HEK293T (cell line): Measurements from ENCODE around the gene GJC1.

Experiments used
- CTCF ChIA-PET: fragments of 350-600 bp; formaldehyde crosslinking; extraction: SDS; loops from one replicate; lab custom pipeline; 2021; ENCODE audit warnings: antibody characterized with exemption, inconsistent platforms; lab: Yijun Ruan, JAX
- POLR2A ChIA-PET: fragments of 350-600 bp; formaldehyde crosslinking; extraction: SDS; loops from one replicate; lab custom pipeline; 2020; ENCODE audit warnings: antibody characterized with exemption, inconsistent platforms; lab: Yijun Ruan, JAX
- DNase-seq: peaks from one replicate; pipeline ENCODE4 v3.0.0; 2012; ENCODE audit warnings: mixed read lengths; ENCODE audit errors: extremely low spot score
- ARNT ChIP-seq: fragments of 450-650 bp; IDR thresholded peaks from 2 replicates; pipeline ENCODE4 v1.6.1; 2017; ENCODE audit warnings: mild to moderate bottlenecking
- BHLHE40 ChIP-seq: fragments of 450-650 bp; IDR thresholded peaks from 2 replicates; pipeline ENCODE4 v1.6.1; 2016; ENCODE audit warnings: mild to moderate bottlenecking, moderate library complexity, borderline replicate concordance
- CTBP1 ChIP-seq: fragments of 450-650 bp; IDR thresholded peaks from 2 replicates; pipeline ENCODE4 v1.6.1; 2016; ENCODE audit warnings: borderline replicate concordance
- ELF4 ChIP-seq: fragments of 450-650 bp; IDR thresholded peaks from 2 replicates; pipeline ENCODE4 v1.6.1; 2017; ENCODE audit warnings: antibody characterized with exemption
- FOXA1 ChIP-seq: fragments of 450-650 bp; IDR thresholded peaks from 2 replicates; pipeline ENCODE4 v1.6.1; 2016; ENCODE audit warnings: mild to moderate bottlenecking
- FOXK2 ChIP-seq: fragments of 450-650 bp; IDR thresholded peaks from 2 replicates; pipeline ENCODE4 v1.6.1; 2016; ENCODE audit warnings: mild to moderate bottlenecking
- FOXM1 ChIP-seq: fragments of 450-650 bp; IDR thresholded peaks from 2 replicates; pipeline ENCODE4 v1.6.1; 2017; ENCODE audit warnings: mild to moderate bottlenecking, borderline replicate concordance
- HDGF ChIP-seq: fragments of 450-650 bp; IDR thresholded peaks from 2 replicates; pipeline ENCODE4 v1.6.1; 2017; ENCODE audit warnings: antibody characterized with exemption, borderline replicate concordance
- L3MBTL2 ChIP-seq: fragments of 450-650 bp; conservative IDR thresholded peaks from 2 replicates; pipeline ENCODE4 v1.6.1; 2016; ENCODE audit warnings: mild to moderate bottlenecking
- LEF1 ChIP-seq: fragments of 450-650 bp; IDR thresholded peaks from 2 replicates; pipeline ENCODE4 v1.6.1; 2017; ENCODE audit warnings: mild to moderate bottlenecking, borderline replicate concordance
- NFRKB ChIP-seq: fragments of 450-650 bp; IDR thresholded peaks from 2 replicates; pipeline ENCODE4 v1.6.1; 2016; ENCODE audit warnings: mild to moderate bottlenecking, moderate library complexity
- PKNOX1 ChIP-seq: fragments of 450-650 bp; IDR thresholded peaks from 2 replicates; pipeline ENCODE4 v1.6.1; 2016
- SP1 ChIP-seq: fragments of 450-650 bp; IDR thresholded peaks from 2 replicates; pipeline ENCODE4 v1.6.1; 2017
- SUZ12 ChIP-seq: fragments of 450-650 bp; IDR thresholded peaks from 2 replicates; pipeline ENCODE4 v1.6.1; 2016; ENCODE audit warnings: mild to moderate bottlenecking
- TARDBP ChIP-seq: fragments of 450-650 bp; IDR thresholded peaks from 2 replicates; pipeline ENCODE4 v1.6.1; 2016
- ZNF384 ChIP-seq: fragments of 450-650 bp; IDR thresholded peaks from 2 replicates; pipeline ENCODE4 v1.6.1; 2016

The GJC1 gene

DNA sequence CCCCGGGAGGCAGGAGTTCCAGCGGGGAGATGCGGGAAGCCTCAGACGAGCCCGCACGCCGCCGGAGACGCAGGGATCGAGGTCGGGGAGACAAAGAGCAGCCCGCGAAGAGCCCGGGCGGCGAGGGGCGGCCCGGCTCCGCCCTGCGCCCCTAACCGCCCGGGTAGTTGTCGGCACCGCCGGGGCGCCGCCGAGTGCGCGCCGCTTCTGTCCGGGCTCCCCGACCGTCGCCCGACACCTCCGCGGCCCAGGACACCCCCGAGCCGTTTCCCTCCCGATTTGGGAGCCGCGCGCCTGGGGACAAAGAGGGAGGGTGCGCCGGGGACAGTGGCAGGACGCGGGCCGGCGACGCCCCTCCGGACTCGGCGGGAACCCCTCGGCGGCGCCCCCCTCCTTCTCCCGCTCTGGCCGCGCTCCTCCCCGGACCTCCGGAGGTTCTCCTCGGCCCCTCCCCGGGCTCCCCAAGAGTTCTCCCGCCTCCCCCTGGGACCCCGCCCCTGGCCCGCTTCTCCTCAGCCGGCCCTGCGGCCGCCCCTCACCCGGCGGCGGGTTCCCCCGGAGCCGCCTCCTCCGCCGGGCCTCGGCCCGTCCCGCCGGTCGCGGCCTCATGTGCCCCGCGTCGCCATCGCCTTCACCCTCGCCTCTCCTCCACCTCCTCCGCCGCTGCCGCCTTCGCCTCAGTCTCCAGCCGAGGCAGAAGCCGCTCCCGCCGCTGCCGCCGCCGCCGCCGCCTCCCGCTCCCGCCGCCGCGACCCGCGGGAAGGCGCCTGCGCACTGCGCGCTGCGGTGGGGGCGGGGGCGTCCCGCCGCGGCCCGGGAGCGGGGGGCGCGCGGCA is at the start of gene GJC1:
Gene GJC1, minus strand, starts transcription at position 765 of the 836 bp plus-strand sequence. CDS start 24,470 bp downstream, outside the sequence.
- DNase-seq = peak; percentile 64
- CTCF ChIA-PET = interaction anchor here (1.1 kb wide), 1 partner anchor 71 kb away, joined by 4 read pairs; the partner anchor contains the start of gene ADAM11
- TF ChIP-seq FOXK2 = no peak
- TF ChIP-seq L3MBTL2 = no peak
- 0 out of 2 replicates have a peak, but pooled peaks have one; percentile 83 for TF ChIP-seq FOXM1
- TF ChIP-seq HDGF = no peak
- POLR2A ChIA-PET = interaction anchor here (0.6 to 1.1 kb wide), 2 partner anchors 8 to 9 kb away, joined by 4 read pairs; no protein-coding TSS in a partner anchor

GRCh38 chr17:44879376-44879775 is 49.3 kb upstream of the GJC1 start:
- ChIA-PET CTCF (interaction anchor here (1.0 to 2.6 kb wide), 9 partner anchors 13 to 109 kb away, joined by 3 to 11 read pairs (median 4); no protein-coding TSS in a partner anchor), POLR2A (interaction anchor here (1.0 to 1.5 kb wide), 2 partner anchors 19 to 97 kb away, joined by 3 to 4 read pairs; no protein-coding TSS in a partner anchor)
- TF ChIP-seq ZNF384 (no peak), TARDBP (no peak), ARNT (no peak), L3MBTL2 (no peak), FOXM1 (no peak), ELF4 (no peak), NFRKB (no peak), HDGF (no peak), LEF1 (no peak), SP1 (no peak), CTBP1 (no peak), PKNOX1 (no peak), FOXK2 (no peak), FOXA1 (no peak), SUZ12 (no peak), BHLHE40 (no peak)

DNA sequence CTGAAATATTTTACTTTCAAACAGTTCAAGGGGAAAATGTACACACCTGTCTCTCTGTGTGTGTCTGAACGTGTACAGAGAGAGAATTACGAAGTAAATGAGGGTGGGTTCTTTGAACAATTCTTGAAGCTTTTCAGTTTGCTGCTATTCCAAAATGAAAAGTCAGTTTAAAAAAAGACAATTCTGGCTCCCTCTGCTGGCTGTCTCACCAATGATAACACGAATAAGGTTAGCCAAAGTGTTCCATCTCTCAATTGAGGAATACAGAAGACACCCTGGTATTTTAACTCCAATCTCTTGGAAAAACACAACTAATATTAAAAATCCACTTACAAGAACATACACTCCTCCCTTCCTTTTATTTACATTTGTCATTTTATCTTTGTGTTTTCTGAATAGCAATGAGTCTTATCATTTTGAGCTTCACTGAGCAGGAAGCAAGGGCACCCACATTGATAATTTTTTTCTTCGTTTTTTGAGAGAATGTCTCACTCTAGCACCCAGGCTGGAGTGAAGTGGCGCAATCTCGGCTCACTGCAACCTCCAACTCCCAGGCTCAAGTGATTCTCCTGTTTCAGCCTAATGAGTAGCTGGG is 48.6 kb upstream of the GJC1 start:
- POLR2A ChIA-PET = interaction anchor here (1.5 kb wide), 1 partner anchor 20 kb away, joined by 4 read pairs; no protein-coding TSS in a partner anchor
- CTCF ChIA-PET = interaction anchor here (0.9 to 2.6 kb wide), 10 partner anchors 9 to 108 kb away, joined by 3 to 11 read pairs (median 4); no protein-coding TSS in a partner anchor
- no peak for TF ChIP-seq TARDBP
- TF ChIP-seq FOXM1 = no peak
- TF ChIP-seq ARNT = no peak
- no peak for TF ChIP-seq BHLHE40
- no peak for TF ChIP-seq PKNOX1
- no peak for TF ChIP-seq LEF1
- no peak for TF ChIP-seq CTBP1
- TF ChIP-seq ELF4 = no peak
- DNase-seq = peak; percentile 51

More at GRCh38 chr17:44879376-44879775, 49.3 kb upstream of the GJC1 start:
- DNase-seq = no peak

GRCh38 chr17:44877121-44877520 is 47.0 kb upstream of the GJC1 start:
- POLR2A ChIA-PET = interaction anchor here (1.3 kb wide), 1 partner anchor 101 kb away, joined by 3 read pairs; no protein-coding TSS in a partner anchor
- CTCF ChIA-PET = interaction anchor here (0.6 to 1.0 kb wide), 3 partner anchors 98 to 128 kb away, joined by 3 to 4 read pairs (median 3); no protein-coding TSS in a partner anchor
- DNase-seq = no peak
- TF ChIP-seq NFRKB = no peak
- no peak for TF ChIP-seq ARNT
- no peak for TF ChIP-seq ELF4

DNA sequence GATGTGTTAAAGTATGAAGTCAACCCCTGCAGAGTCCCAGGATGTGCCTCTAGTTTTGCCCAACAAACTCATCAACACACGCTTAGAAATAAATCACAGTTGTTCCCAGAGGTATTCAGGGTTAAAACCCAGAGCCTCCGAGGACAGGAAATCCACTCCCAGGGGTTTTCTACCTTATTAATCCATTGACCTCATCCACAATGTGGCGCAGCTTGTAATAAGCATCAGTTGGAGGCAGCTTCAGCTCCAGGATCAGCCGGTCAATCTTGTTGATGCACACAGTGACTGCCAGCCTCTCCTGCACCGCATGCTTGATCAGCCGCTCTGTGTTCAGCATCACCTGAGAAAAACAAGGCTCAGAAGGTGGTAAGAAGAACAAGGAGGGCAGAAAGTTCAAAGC is 45.7 kb upstream of the GJC1 start:
- POLR2A ChIA-PET = no interaction called here
- TF ChIP-seq FOXA1 = no peak
- TF ChIP-seq SP1 = no peak
- TF ChIP-seq ARNT = no peak
- no peak for TF ChIP-seq HDGF
- TF ChIP-seq NFRKB = no peak
- CTCF ChIA-PET = no interaction called here
- no peak for DNase-seq

DNA sequence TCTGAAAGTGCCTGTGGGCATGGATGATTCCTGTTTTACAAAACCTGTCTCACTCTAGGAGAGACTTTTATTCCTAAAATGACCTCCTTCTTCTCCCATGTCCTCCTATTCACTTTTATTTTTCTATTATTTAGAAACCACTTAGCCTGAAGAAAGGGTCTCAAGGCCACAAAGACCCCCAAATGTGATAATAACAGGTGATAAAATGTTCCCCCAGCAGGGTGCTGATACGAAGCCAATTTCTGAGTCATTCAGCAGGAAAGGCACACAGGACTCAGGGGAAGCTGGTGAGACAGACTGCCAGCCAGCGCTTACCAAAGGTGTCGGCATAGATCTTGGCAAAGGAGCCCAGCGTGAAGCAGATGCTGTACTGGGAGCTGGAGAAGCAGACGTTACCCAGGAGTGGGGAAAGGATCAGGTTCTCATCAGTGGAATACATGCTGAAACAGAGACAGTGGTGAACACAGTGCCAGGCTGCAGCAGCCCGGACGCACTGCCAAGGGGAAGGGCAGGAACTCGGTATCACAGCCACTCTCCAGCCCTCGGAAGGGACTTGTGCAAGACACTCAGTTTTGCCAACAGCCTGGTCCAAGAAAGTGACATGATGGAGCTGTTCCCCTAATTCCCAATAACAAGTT is 42.2 kb upstream of the GJC1 start:
- DNase-seq = no peak
- ChIA-PET POLR2A (no interaction called here), CTCF (no interaction called here)
- TF ChIP-seq BHLHE40 = no peak
- no peak for TF ChIP-seq ARNT
- no peak for TF ChIP-seq LEF1
- no peak for TF ChIP-seq SUZ12

DNA sequence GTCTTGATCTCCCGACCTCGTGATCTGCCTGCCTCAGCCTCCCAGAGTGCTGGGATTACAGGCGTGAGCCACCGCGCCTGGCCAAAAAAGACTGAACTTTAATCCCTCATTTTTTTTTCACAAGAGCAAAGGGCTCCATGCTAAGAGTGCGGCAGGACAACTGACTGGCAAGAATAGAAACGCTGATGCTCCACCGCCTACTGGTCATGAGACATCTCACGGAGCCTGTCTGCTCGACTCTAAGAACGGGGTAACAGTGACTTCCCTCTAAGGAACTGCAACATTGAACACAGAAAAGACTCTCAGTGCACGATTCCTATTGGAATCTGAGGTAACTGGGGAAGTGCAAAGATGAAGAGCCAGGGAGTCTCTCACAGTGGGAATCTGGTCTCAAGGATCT is 41.5 kb upstream of the GJC1 start:
- TF ChIP-seq SUZ12 (no peak), BHLHE40 (no peak), LEF1 (no peak), NFRKB (no peak), L3MBTL2 (no peak), TARDBP (no peak), HDGF (no peak), SP1 (no peak), FOXK2 (no peak), PKNOX1 (no peak), FOXA1 (no peak), ELF4 (no peak), ARNT (no peak)
- DNase-seq = no peak
- ChIA-PET CTCF (no interaction called here), POLR2A (no interaction called here)
